HepG2 (cell line): ENCODE data around the gene MTX1.

Source experiments
- CTCF ChIP-seq: sonication (generic); formaldehyde crosslinking; IDR thresholded peaks from 2 replicates; pipeline ENCODE4 v1.5.0; 2020; ENCODE audit warnings: mild to moderate bottlenecking, missing genetic modification reagents, moderate library complexity
- E2F5 ChIP-seq: sonication (generic); formaldehyde crosslinking; conservative IDR thresholded peaks from 2 replicates; pipeline ENCODE4 v1.4.0; 2020; ENCODE audit warnings: missing genetic modification reagents
- MYC ChIP-seq: sonication (generic); formaldehyde crosslinking; IDR thresholded peaks from 2 replicates; pipeline ENCODE4 v1.9.0; 2021; ENCODE audit warnings: missing genetic modification reagents, borderline replicate concordance

GRCh38 chr1:155210314-155211104 is 2.0 kb downstream of the MTX1 start:
- TF ChIP-seq E2F5 (CRISPR knock-in tag) (no peak), CTCF (CRISPR knock-in tag) (no peak), MYC (CRISPR knock-in tag) (no peak)
